Endothelial cell of umbilical vein (primary cell): ENCODE data around the gene PPP4C. TPM values are rescaled to one million over a fixed set of nuclear protein-coding genes. Genes with fewer than 3 reads are reported as not detected.
A peak's percentile ranks its signal among the peaks of the same experiment; 100 is the strongest.

Source experiments
- BruUV-seq: library from RNA; stranded (reverse); fragments of 400-500 nt; replicated peaks from 2 replicates; lab custom pipeline; 2021; lab: Mats Ljungman, UMichigan
- CTCF ChIA-PET: fragments of 300-600, 350-600 bp; sonication (Branson Sonifier 250); formaldehyde crosslinking; loops from one replicate; lab custom pipeline; 2021; ENCODE audit warnings: antibody characterized with exemption, inconsistent platforms; lab: Charles Lee
- POLR2A ChIA-PET: fragments of 300-600, 350-600 bp; sonication (Branson Sonifier 250); formaldehyde crosslinking; loops from one replicate; lab custom pipeline; 2021; ENCODE audit warnings: antibody characterized with exemption, inconsistent platforms; lab: Charles Lee
- DNase-seq: peaks from one replicate; pipeline ENCODE4 v3.0.0-alpha.2; 2011; ENCODE audit warnings: low read depth, low spot score
- FAIRE-seq: peaks from 2 replicates; lab custom pipeline; 2011; peaks lifted over from hg19 to GRCh38; lab: Jason Lieb, UNC
- H2AFZ ChIP-seq: 2 replicates; pipeline ENCODE4 v1.6.0; 2012; ENCODE audit warnings: low read depth, low read length, control low read depth, inconsistent platforms
- H3K27ac ChIP-seq: 2 replicates; pipeline ENCODE4 v1.5.1; 2011; ENCODE audit warnings: low read depth, mild to moderate bottlenecking, control low read depth, low read length, moderate library complexity; ENCODE audit not compliant: insufficient read depth
- H3K27me3 ChIP-seq, 2 experiments: 2 replicates each; pipeline versions ENCODE4 v1.6.0 to v1.6.1; 2011; ENCODE audit warnings: low read length in 2 of 2, mixed read lengths in 1 of 2; ENCODE audit not compliant: control insufficient read depth in 2 of 2, insufficient read depth in 2 of 2
- H3K36me3 ChIP-seq, 2 experiments: 2 replicates in 1 of 2; 3 replicates in 1 of 2; pipeline ENCODE4 v1.5.1; 2011; ENCODE audit warnings: low read length in 2 of 2, mild to moderate bottlenecking in 1 of 2, moderate library complexity in 1 of 2; ENCODE audit not compliant: control insufficient read depth in 2 of 2, insufficient read depth in 2 of 2; ENCODE audit errors: extremely low read depth in 1 of 2
- H3K4me1 ChIP-seq: 3 replicates; pipeline ENCODE4 v1.5.1; 2011; ENCODE audit warnings: mild to moderate bottlenecking, low read length; ENCODE audit not compliant: control insufficient read depth, insufficient read depth; ENCODE audit errors: extremely low read depth
- H3K4me2 ChIP-seq: 2 replicates; pipeline ENCODE4 v1.6.1; 2011; ENCODE audit warnings: low read length, control low read depth, mixed read lengths; ENCODE audit not compliant: insufficient read depth
- H3K4me3 ChIP-seq, 3 experiments: fragments of 200-600 bp in 1 of 3; sonication (generic), shearing (Covaris generic) in 1 of 3; replicated peaks in 1 of 3; 2 replicates each; pipeline ENCODE4 v1.5.1; 2011 to 2016; ENCODE audit warnings: control low read depth in 3 of 3, low read length in 3 of 3, mild to moderate bottlenecking in 2 of 3, inconsistent platforms in 1 of 3, low read depth in 1 of 3, moderate library complexity in 1 of 3; ENCODE audit not compliant: insufficient read depth in 1 of 3
- H3K79me2 ChIP-seq: 2 replicates; pipeline ENCODE4 v1.6.0; 2012; ENCODE audit warnings: low read length, inconsistent platforms; ENCODE audit not compliant: control insufficient read depth, insufficient read depth
- H3K9ac ChIP-seq: replicated peaks from 2 replicates; pipeline ENCODE3; 2011; ENCODE audit warnings: low read length, control low read depth; ENCODE audit not compliant: insufficient read depth; ENCODE audit errors: extremely low read depth
- H3K9me1 ChIP-seq: replicated peaks from 3 replicates; pipeline ENCODE4 v1.6.0; 2011; ENCODE audit warnings: mild to moderate bottlenecking, low read length; ENCODE audit not compliant: control insufficient read depth, insufficient read depth; ENCODE audit errors: extremely low read depth
- H3K9me3 ChIP-seq: replicated peaks from 2 replicates; pipeline ENCODE4 v1.5.1; 2012; ENCODE audit warnings: low read length, inconsistent platforms; ENCODE audit not compliant: control insufficient read depth, insufficient read depth
- H4K20me1 ChIP-seq: replicated peaks from 2 replicates; pipeline ENCODE3; 2011; ENCODE audit warnings: mild to moderate bottlenecking, low read length; ENCODE audit not compliant: control insufficient read depth, insufficient read depth; ENCODE audit errors: extremely low read depth
- EZH2 ChIP-seq: IDR thresholded peaks from 2 replicates; pipeline ENCODE4 v1.6.1; 2012; ENCODE audit warnings: borderline replicate concordance, low read depth, mild to moderate bottlenecking, moderate library complexity, low read length, inconsistent platforms; ENCODE audit not compliant: severe bottlenecking
- FOS ChIP-seq: IDR thresholded peaks from 2 replicates; pipeline ENCODE4 v1.6.1; 2011; ENCODE audit warnings: mild to moderate bottlenecking, low read length, moderate library complexity, borderline replicate concordance; ENCODE audit not compliant: insufficient read depth
- GATA2 ChIP-seq: IDR thresholded peaks from 2 replicates; pipeline ENCODE4 v1.7.0; 2011; ENCODE audit warnings: low read depth, mild to moderate bottlenecking, moderate library complexity, mixed read lengths, low read length; ENCODE audit not compliant: insufficient read length, insufficient read depth
- JUN ChIP-seq: IDR thresholded peaks from 2 replicates; pipeline ENCODE4 v1.6.1; 2011; ENCODE audit warnings: borderline replicate concordance, low read depth; ENCODE audit not compliant: insufficient read length, insufficient read depth
- MYC ChIP-seq: IDR thresholded peaks from one replicate; pipeline ENCODE4 v1.6.1; 2011; ENCODE audit warnings: mild to moderate bottlenecking, low read depth, low read length
- POLR2AphosphoS5 ChIP-seq: IDR thresholded peaks from 2 replicates; pipeline ENCODE4 v1.6.1; 2012; ENCODE audit warnings: low read depth, mild to moderate bottlenecking, control low read depth, low read length, moderate library complexity; ENCODE audit not compliant: insufficient read depth
- dilution Hi-C: fragments of 300-500 bp; cut with MboI; formaldehyde crosslinking; loops from one replicate; pipeline ENCODE4 v1.15.0; 2019; ENCODE audit warnings: low sequenced_read_pairs; ENCODE audit not compliant: extremely low pct_ligation_motif_present
- intact Hi-C: fragments of 100-400 bp; cut with micrococcal nuclease; formaldehyde crosslinking; loops from one replicate; pipeline ENCODE4 v1.10.0; 2022
- polyA plus RNA-seq, 4 experiments: library from polyadenylated mRNA; depleted of rRNA in 3 of 4; stranded (reverse) in 3 of 4; unstranded in 1 of 4; fragments of >200 nt; gene quantifications; 2 replicates each; pipeline versions ENCODE4 v1.2.1 to v1.2.3, GENCODE V29; 2011 to 2012; ENCODE audit warnings: missing spikeins in 1 of 4
- total RNA-seq: library from RNA; stranded (reverse); gene quantifications from 2 replicates; pipeline ENCODE4 v1.2.3, GENCODE V29; 2021
- TF ChIP-seq, protein P1 (sequence below): IDR thresholded peaks from 2 replicates; pipeline ENCODE4 v1.6.1; 2011; ENCODE audit not compliant: insufficient read depth, insufficient read length

Gene PPP4C
- total and polyA plus RNA-seq, 2 donors (not counting 3 experiments of a cell fraction or from before 2014, with no cell fraction given): 167 to 327 TPM

DNA sequence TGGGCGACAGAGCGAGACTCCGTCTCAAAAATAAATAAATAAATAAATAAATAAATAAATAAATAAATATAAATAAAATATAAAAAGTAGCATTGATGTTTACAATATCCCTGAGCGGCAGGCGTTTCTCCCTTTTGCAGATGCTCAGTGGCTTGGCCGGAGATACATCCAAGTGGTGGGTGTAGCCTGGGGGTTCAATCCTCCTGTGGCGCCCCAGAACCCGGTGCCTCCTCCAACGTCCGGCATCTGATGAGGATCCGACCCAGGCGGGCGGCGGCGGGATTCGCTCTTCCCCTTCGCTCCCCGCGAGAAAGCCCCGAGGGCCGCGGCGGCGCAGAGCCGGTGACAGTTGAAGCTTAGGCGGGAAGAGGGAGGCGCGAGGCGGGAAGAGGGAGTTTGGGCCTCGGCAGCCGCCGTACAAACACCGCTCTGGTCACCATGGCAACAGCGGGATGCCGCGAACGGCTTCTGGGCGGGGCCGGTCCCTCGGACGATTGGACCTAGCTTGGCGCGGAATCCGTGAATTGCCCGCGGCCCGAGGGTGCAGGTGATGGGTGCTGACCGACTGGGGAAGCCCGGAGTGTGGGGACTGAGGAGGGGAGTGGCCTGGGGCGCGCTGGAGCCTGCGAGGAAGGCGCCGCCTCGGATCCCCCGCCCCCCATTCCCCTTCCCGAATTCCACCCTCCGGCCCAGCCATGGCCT lies 23.0 kb upstream of the PPP4C start:
- H3K9me1 ChIP-seq: no peaks in the 10 kb centered on the region
- H3K4me2 ChIP-seq: peak overlapping the region; percentile 61
- FAIRE-seq (peak; percentile 96), DNase-seq (peak; percentile 88)
- ChIA-PET POLR2A (interaction anchor here (0.6 kb wide), 1 partner anchor 37 kb away, joined by 4 read pairs; no protein-coding TSS in a partner anchor), CTCF (interaction anchor here (1.1 to 3.5 kb wide), 7 partner anchors 10 to 352 kb away, joined by 3 to 20 read pairs (median 5); partner anchors contain the start of genes ALDOA and TBX6)
- H3K27ac ChIP-seq: peak overlapping the region; percentile 72
- TSS peak; percentile 38 for BruUV-seq
- TF ChIP-seq EZH2: no peak
- TF ChIP-seq JUN: no peak
- no peak for TF ChIP-seq FOS
- no peak for TF ChIP-seq GATA2
- TF ChIP-seq MYC: peak; percentile 14
- peak; percentile 65 for TF ChIP-seq POLR2AphosphoS5
- TF ChIP-seq, protein P1, sequence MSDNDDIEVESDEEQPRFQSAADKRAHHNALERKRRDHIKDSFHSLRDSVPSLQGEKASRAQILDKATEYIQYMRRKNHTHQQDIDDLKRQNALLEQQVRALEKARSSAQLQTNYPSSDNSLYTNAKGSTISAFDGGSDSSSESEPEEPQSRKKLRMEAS: peak; percentile 71
- intact Hi-C loops (no loop called here), dilution Hi-C loops (no loop called here)
- peaks cover 4% of the 10 kb centered on the region for H3K79me2 ChIP-seq
- H3K36me3 ChIP-seq: peaks cover 0 to 5% of the 10 kb centered on the region in 2 experiments
- H3K4me3 ChIP-seq: peak overlapping the region; percentile 62 to 75 (median 70)
- H3K27me3 ChIP-seq: no peaks in the 10 kb centered on the region
- no peaks in the 10 kb centered on the region for H4K20me1 ChIP-seq
- peaks cover 35% of the 10 kb centered on the region for H3K4me1 ChIP-seq
- H3K9me3 ChIP-seq: no peaks in the 10 kb centered on the region
- peak overlapping the region; percentile 79 for H2AFZ ChIP-seq
- peak overlapping the region; percentile 76 for H3K9ac ChIP-seq
